Pancreas (tissue), 10 donors: ENCODE measurements around the gene CCK. TPM values are rescaled to one million over a fixed set of nuclear protein-coding genes. Genes with fewer than 3 reads are reported as not detected.

Source experiments
- ATAC-seq, 4 donors: fragments of 200-7000 bp; cut with Tn5 transposase; one replicate each; pipeline versions ENCODE4 v1.8.0 to v1.9.1; 2020; ENCODE audit warnings: mild to moderate bottlenecking in 4 of 4, moderate library complexity in 4 of 4
- DNase-seq, 6 donors: peaks; one replicate each; pipeline ENCODE4 v3.0.0-alpha.2; 2020
- FAIRE-seq: peaks from 2 replicates; lab custom pipeline; 2012; peaks lifted over from hg19 to GRCh38; lab: Jason Lieb, UNC
- H3K27ac ChIP-seq, 4 donors: fragments of 200-600 bp; sonication (generic); 1 replicate in 3 of 4; 2 replicates in 1 of 4; pipeline versions ENCODE4 v1.5.0 to v1.8.0; 2020
- H3K27me3 ChIP-seq, 4 donors: fragments of 200-600 bp; one replicate each; pipeline ENCODE4 v1.8.0; 2021
- H3K36me3 ChIP-seq, 3 donors: fragments of 200-600 bp; sonication (generic) in 1 of 3; one replicate each; pipeline versions ENCODE4 v1.5.0 to v1.8.0; 2020 to 2021
- H3K4me1 ChIP-seq, 3 donors: fragments of 200-600 bp; one replicate each; pipeline ENCODE4 v1.8.0; 2021
- H3K4me3 ChIP-seq, 4 donors: fragments of 200-600 bp; sonication (generic) in 2 of 4; one replicate each; pipeline versions ENCODE4 v1.5.0 to v1.8.0; 2020 to 2021
- H3K9me3 ChIP-seq, 4 donors: fragments of 200-600 bp; one replicate each; pipeline ENCODE4 v1.8.0; 2021
- CTCF ChIP-seq, 4 donors: fragments of 200-600 bp; sonication (generic) in 3 of 4; IDR thresholded peaks; one replicate each; pipeline versions ENCODE4 v1.5.0 to v1.8.0; 2021; ENCODE audit warnings: antibody characterized with exemption in 4 of 4
- WGBS, 2 donors: extraction: QIAGEN DNeasy Blood & Tissue Kit; methylation state at CpG; one replicate each; pipeline ENCODE4 v1.1.7; 2013; 5-methylcytosine and 5-hydroxymethylcytosine counted together
- intact Hi-C, 3 donors: fragments of 100-400 bp; cut with DNase I; formaldehyde crosslinking; loops; one replicate each; pipeline versions ENCODE4 v1.11.1 to v1.14.2; 2022
- polyA plus RNA-seq, 2 donors: library from polyadenylated mRNA; stranded (reverse); fragments of 200-250 nt; gene quantifications; one replicate each; pipeline ENCODE4 v1.2.3, GENCODE V29; 2013
- total RNA-seq, 6 donors: library from RNA; stranded (reverse); fragmentation: NEBNext Ultra II Directional in 4 of 6; extraction: Animal tissue kit (Norgen Biotek cat#: 25700) in 4 of 6; gene quantifications; one replicate each; pipeline versions ENCODE4 v1.2.1 to v1.2.4, GENCODE V29; 2021 to 2023
- donor health status: healthy with polysubstance abuse.
- donor health status: DM: no; HTN: no; CAD: no; lungs with moderate emphysema.
- donor health status: DM: no; HTN: no; CAD: no.
- donor health status: control.
- donor health status: control.
- donor health status: Bipolar disorder and iron deficiency.
- donor health status: DM: yes; HTN: yes; CAD: no.
- donor health status: DM: no; HTN: no; CAD: no.
- donor health status: DM: no; HTN: no; CAD: no.
- donor health status: DM: yes; HTN: yes; CAD: no.

Gene CCK
- total and polyA plus RNA-seq, 8 donors, result 0.22 to 0.38 (median 0.23) TPM; not detected in 5

- peak in 1 of 4 donors; percentile 29 for ATAC-seq
- H3K4me1 ChIP-seq, result no peaks in the 10 kb centered on the region
- 70 to 79% methylated on average over 1 of the region's 1 CpG for WGBS, 2 donors
- no peaks in the 10 kb centered on the region for H3K9me3 ChIP-seq
- peaks cover 0 to 7% (median 0%) of the 10 kb centered on the region in 4 donors for H3K27me3 ChIP-seq
- FAIRE-seq, result no peak
- no peak overlapping the region for H3K27ac ChIP-seq
- H3K36me3 ChIP-seq, result no peaks in the 10 kb centered on the region
- no peak for DNase-seq
- H3K4me3 ChIP-seq, result no peak overlapping the region
- no peak for TF ChIP-seq CTCF (IDR thresholded peaks at IDR 0.05)
- intact Hi-C loops, result loop anchor here in 2 of 3 donors (10.0 kb wide), 2 partner anchors 179 to 269 kb away; no protein-coding TSS in a partner anchor
Measured at GRCh38 chr3:42256135-42256819, 9.7 kb downstream of the CCK start.

- no peak for FAIRE-seq
- 57 to 65% methylated on average over 3 of the region's 3 CpGs for WGBS, 2 donors
- intact Hi-C loops, result loop anchor here in 2 of 3 donors (10.0 kb wide), 2 partner anchors 180 to 270 kb away; no protein-coding TSS in a partner anchor
Measured at GRCh38 chr3:42254566-42254965, 11.4 kb downstream of the CCK start.

GRCh38 chr3:42250761-42251160 lies 15.2 kb downstream of the CCK start:
- 0 to 86% methylated on average over 1 of the region's 1 CpG for WGBS, 2 donors
- no peak for DNase-seq
- H3K4me1 ChIP-seq, result peaks cover 0 to 4% (median 0%) of the 10 kb centered on the region in 3 donors
- H3K9me3 ChIP-seq, result no peaks in the 10 kb centered on the region
- no peaks in the 10 kb centered on the region for H3K36me3 ChIP-seq
- intact Hi-C loops, result loop anchor here in 2 of 3 donors (10.0 kb wide), 2 partner anchors 184 to 274 kb away; no protein-coding TSS in a partner anchor
- no peak for ATAC-seq
- H3K27me3 ChIP-seq, result no peaks in the 10 kb centered on the region
- H3K4me3 ChIP-seq, result no peak overlapping the region
- no peak overlapping the region for H3K27ac ChIP-seq
- FAIRE-seq, result no peak
- no peak for TF ChIP-seq CTCF (IDR thresholded peaks at IDR 0.05)

More at GRCh38 chr3:42254566-42254965, 11.4 kb downstream of the CCK start:
- Histone ChIP-seq H3K4me3 (no peak overlapping the region), H3K36me3 (no peaks in the 10 kb centered on the region), H3K27ac (no peak overlapping the region), H3K27me3 (peaks cover 0 to 4% (median 0%) of the 10 kb centered on the region in 4 donors), H3K9me3 (no peaks in the 10 kb centered on the region), H3K4me1 (no peaks in the 10 kb centered on the region)
- ATAC-seq (no peak), DNase-seq (no peak)
- TF ChIP-seq CTCF (IDR thresholded peaks at IDR 0.05), result no peak

- H3K27me3 ChIP-seq, result no peaks in the 10 kb centered on the region
- peak; percentile 60 to 72 (median 69) for TF ChIP-seq CTCF (IDR thresholded peaks at IDR 0.05)
- H3K4me1 ChIP-seq, result peaks cover 0 to 4% (median 0%) of the 10 kb centered on the region in 3 donors
- H3K27ac ChIP-seq, result no peak overlapping the region
- 4 to 5% methylated on average over 9 of the region's 9 CpGs for WGBS, 2 donors
- no peak for FAIRE-seq
- H3K36me3 ChIP-seq, result no peaks in the 10 kb centered on the region
- intact Hi-C loops, result loop anchor here in 1 of 3 donors (5.0 kb wide), 1 partner anchor 195 kb away; no protein-coding TSS in a partner anchor
- H3K4me3 ChIP-seq, result no peak overlapping the region
- DNase-seq, result peak in 5 of 6 donors; percentile 41 to 72 (median 47)
- no peaks in the 10 kb centered on the region for H3K9me3 ChIP-seq
- peak; percentile 69 to 97 (median 94) for ATAC-seq
Measured at GRCh38 chr3:42247576-42248027, 18.4 kb downstream of the CCK start.
